ENCODE results near the gene ACOXL.
A peak's percentile ranks its signal among the peaks of the same experiment; 100 is the strongest.

The ACOXL gene

GRCh38 chr2:111100087-111100764, 367.9 kb downstream of the ACOXL start:
- in situ Hi-C loops (cut with MboI; ENCODE audit: low pct_unique_long_range_greater_than_20kb, low sequenced_read_pairs): no loop called here
- DNase-seq: no peak

GRCh38 chr2:111100765-111101162, 368.4 kb downstream of the ACOXL start:
- peak; percentile 16 for DNase-seq
- in situ Hi-C loops (cut with MboI; ENCODE audit: low pct_unique_long_range_greater_than_20kb, low sequenced_read_pairs): no loop called here

GRCh38 chr2:111101592-111101991, 369.2 kb downstream of the ACOXL start:
- DNase-seq: no peak
- in situ Hi-C loops (cut with MboI; ENCODE audit: low pct_unique_long_range_greater_than_20kb, low sequenced_read_pairs): no loop called here

- in situ Hi-C loops (cut with MboI; ENCODE audit: low pct_unique_long_range_greater_than_20kb, low sequenced_read_pairs): no loop called here
- DNase-seq: no peak
Measured at GRCh38 chr2:111102216-111102615, 369.8 kb downstream of the ACOXL start.

GRCh38 chr2:111105926-111106325, 373.6 kb downstream of the ACOXL start:
- DNase-seq: no peak
- in situ Hi-C loops (cut with MboI; ENCODE audit: low pct_unique_long_range_greater_than_20kb, low sequenced_read_pairs): no loop called here

GRCh38 chr2:111106706-111107105, 374.3 kb downstream of the ACOXL start:
- DNase-seq: no peak
- in situ Hi-C loops (cut with MboI; ENCODE audit: low pct_unique_long_range_greater_than_20kb, low sequenced_read_pairs): no loop called here

- DNase-seq: no peak
- in situ Hi-C loops (cut with MboI; ENCODE audit: low pct_unique_long_range_greater_than_20kb, low sequenced_read_pairs): no loop called here
Measured at GRCh38 chr2:111108745-111109271, 376.4 kb downstream of the ACOXL start.

GRCh38 chr2:111111101-111111755, 378.9 kb downstream of the ACOXL start:
- no peak for DNase-seq
- in situ Hi-C loops (cut with MboI; ENCODE audit: low pct_unique_long_range_greater_than_20kb, low sequenced_read_pairs): no loop called here

GRCh38 chr2:111113838-111114237, 381.5 kb downstream of the ACOXL start:
- no peak for DNase-seq

GRCh38 chr2:111116011-111116746, 383.8 kb downstream of the ACOXL start:
- DNase-seq: no peak
- in situ Hi-C loops (cut with MboI; ENCODE audit: low pct_unique_long_range_greater_than_20kb, low sequenced_read_pairs): no loop called here

More at GRCh38 chr2:111113838-111114237, 381.5 kb downstream of the ACOXL start:
- in situ Hi-C loops (cut with MboI; ENCODE audit: low pct_unique_long_range_greater_than_20kb, low sequenced_read_pairs): no loop called here

GRCh38 chr2:111116843-111117597, 384.6 kb downstream of the ACOXL start:
- in situ Hi-C loops (cut with MboI; ENCODE audit: low pct_unique_long_range_greater_than_20kb, low sequenced_read_pairs): no loop called here
- DNase-seq: peak; percentile 78

- no peak for DNase-seq
- in situ Hi-C loops (cut with MboI; ENCODE audit: low pct_unique_long_range_greater_than_20kb, low sequenced_read_pairs): no loop called here
Measured at GRCh38 chr2:111117598-111118480, 385.5 kb downstream of the ACOXL start.

GRCh38 chr2:111118481-111118980, 386.2 kb downstream of the ACOXL start:
- in situ Hi-C loops (cut with MboI; ENCODE audit: low pct_unique_long_range_greater_than_20kb, low sequenced_read_pairs): no loop called here
- DNase-seq: no peak

GRCh38 chr2:111118981-111119821, 386.8 kb downstream of the ACOXL start:
- no peak for DNase-seq
- in situ Hi-C loops (cut with MboI; ENCODE audit: low pct_unique_long_range_greater_than_20kb, low sequenced_read_pairs): no loop called here

- in situ Hi-C loops (cut with MboI; ENCODE audit: low pct_unique_long_range_greater_than_20kb, low sequenced_read_pairs): no loop called here
- no peak for DNase-seq
Measured at GRCh38 chr2:111119822-111120252, 387.5 kb downstream of the ACOXL start.

- in situ Hi-C loops (cut with MboI; ENCODE audit: low pct_unique_long_range_greater_than_20kb, low sequenced_read_pairs): no loop called here
- DNase-seq: peak; percentile 92
Measured at GRCh38 chr2:111120253-111121027, 388.1 kb downstream of the ACOXL start, which contains the start of gene BCL2L11. Gene BCL2L11 (plus strand): TSS chr2:111120914. CDS start chr2:111123746, 2,832 bp downstream.

All from KBM-7 (cell line).